ENCODE measurements around the gene JUP. TPM values are rescaled to one million over a fixed set of nuclear protein-coding genes. Genes with fewer than 3 reads are reported as not detected.

JUP gene
- total and polyA plus RNA-seq, 4 donors, result 39.1 to 56.0 (median 44.2) TPM

GRCh38 chr17:41705271-41705991, 81.1 kb downstream of the JUP start (continued):
- TF ChIP-seq REST (IDR thresholded peaks at IDR 0.05) (no peak), NR2F2 (IDR thresholded peaks at IDR 0.05) (no peak), JUND (IDR thresholded peaks at IDR 0.05) (no peak)

Small RNAs within 50 kb of the gene (small RNA-seq; reads per million reads assigned to genes)
- gene RN7SL399P, result not detected
- not detected for gene RNA5SP442

Other genes starting within 250 kb of the JUP start
- gene KRT9, start 214.7 kb downstream of the JUP start, total RNA-seq, result not detected
- not detected for gene KRT9, start 214.7 kb downstream of the JUP start, polyA plus RNA-seq
- not detected for gene KRT14, start 199.8 kb downstream of the JUP start, total RNA-seq
- not detected for gene KRT14, start 199.8 kb downstream of the JUP start, polyA plus RNA-seq
- not detected for gene KRT16, start 173.9 kb downstream of the JUP start, total RNA-seq
- gene KRT16, start 173.9 kb downstream of the JUP start, polyA plus RNA-seq, result not detected
- not detected for gene KRT17, start 162.1 kb downstream of the JUP start, total RNA-seq
- under 1 TPM in 1 of 2 donors, not detected in 1; 0.15 TPM for gene KRT17, start 162.1 kb downstream of the JUP start, polyA plus RNA-seq
- gene EIF1, start 97.8 kb downstream of the JUP start, total RNA-seq, result 10 to 100 TPM; 56.5 to 61.0 TPM
- gene EIF1, start 97.8 kb downstream of the JUP start, polyA plus RNA-seq, result 100 to 1,000 TPM; 258 to 755 TPM
- gene GAST, start 74.4 kb downstream of the JUP start, total RNA-seq, result not detected
- gene GAST, start 74.4 kb downstream of the JUP start, polyA plus RNA-seq, result not detected
- gene HAP1, start 52.1 kb downstream of the JUP start, total RNA-seq, result under 1 TPM; under 0.01 to 0.05 TPM
- under 1 TPM; 0.02 to 0.04 TPM for gene HAP1, start 52.1 kb downstream of the JUP start, polyA plus RNA-seq
- gene P3H4, start 25.2 kb upstream of the JUP start, total RNA-seq, result 1 to 10 TPM; 2.6 to 5.6 TPM
- 1 to 10 TPM; 1.7 to 2.0 TPM for gene P3H4, start 25.2 kb upstream of the JUP start, polyA plus RNA-seq
- 10 to 100 TPM in 1 of 2 donors, 1 to 10 TPM in 1; 6.2 to 17.6 TPM for gene FKBP10, start 26.3 kb upstream of the JUP start, total RNA-seq
- 1 to 10 TPM in 1 of 2 donors, under 1 TPM in 1; 0.71 to 5.0 TPM for gene FKBP10, start 26.3 kb upstream of the JUP start, polyA plus RNA-seq
- 10 to 100 TPM; 15.3 to 32.0 TPM for gene NT5C3B, start 49.5 kb upstream of the JUP start, total RNA-seq
- 10 to 100 TPM; 25.1 to 28.8 TPM for gene NT5C3B, start 49.5 kb upstream of the JUP start, polyA plus RNA-seq
- under 1 TPM in 1 of 2 donors, not detected in 1; 0.17 TPM for gene KLHL10, start 51.1 kb upstream of the JUP start, total RNA-seq
- gene KLHL10, start 51.1 kb upstream of the JUP start, polyA plus RNA-seq, result under 1 TPM; 0.03 to 0.07 TPM
- gene KLHL11, start 78.7 kb upstream of the JUP start, total RNA-seq, result 10 to 100 TPM; 11.9 to 12.6 TPM
- gene KLHL11, start 78.7 kb upstream of the JUP start, polyA plus RNA-seq, result 1 to 10 TPM in 1 of 2 donors, under 1 TPM in 1; 0.68 to 2.4 TPM
- 100 to 1,000 TPM in 1 of 2 donors, 10 to 100 TPM in 1; 55.4 to 133 TPM for gene ACLY, start 132.2 kb upstream of the JUP start, total RNA-seq
- gene ACLY, start 132.2 kb upstream of the JUP start, polyA plus RNA-seq, result 10 to 100 TPM; 12.1 to 18.8 TPM
- gene ODAD4, start 143.9 kb upstream of the JUP start, total RNA-seq, result 1 to 10 TPM in 1 of 2 donors, under 1 TPM in 1; 0.25 to 1.0 TPM
- gene ODAD4, start 143.9 kb upstream of the JUP start, polyA plus RNA-seq, result under 1 TPM; 0.07 to 0.21 TPM
- gene CNP, start 180.1 kb upstream of the JUP start, total RNA-seq, result 10 to 100 TPM; 25.3 to 29.6 TPM
- 10 to 100 TPM; 30.7 to 38.3 TPM for gene CNP, start 180.1 kb upstream of the JUP start, polyA plus RNA-seq
- gene DNAJC7, start 230.7 kb upstream of the JUP start, total RNA-seq, result 10 to 100 TPM; 28.7 to 33.9 TPM
- gene DNAJC7, start 230.7 kb upstream of the JUP start, polyA plus RNA-seq, result 10 to 100 TPM; 29.4 to 31.8 TPM
- 10 to 100 TPM; 17.3 to 17.4 TPM for gene NKIRAS2, start 233.4 kb upstream of the JUP start, total RNA-seq
- gene NKIRAS2, start 233.4 kb upstream of the JUP start, polyA plus RNA-seq, result 10 to 100 TPM; 16.4 to 20.7 TPM